Colonic mucosa (tissue), 4 donors: ENCODE results near the gene CHTOP. TPM values are rescaled to one million over a fixed set of nuclear protein-coding genes. Genes with fewer than 3 reads are reported as not detected.

ENCODE experiments used
- DNase-seq: peaks from one replicate; pipeline ENCODE4 v3.0.0-alpha.2; 2020
- H3K27ac ChIP-seq: fragments of 200-600 bp; one replicate; pipeline ENCODE4 v1.8.0; 2021
- H3K27me3 ChIP-seq: fragments of 200-600 bp; one replicate; pipeline ENCODE4 v1.8.0; 2021
- H3K36me3 ChIP-seq: fragments of 200-600 bp; one replicate; pipeline ENCODE4 v1.8.0; 2021
- H3K4me1 ChIP-seq: fragments of 200-600 bp; one replicate; pipeline ENCODE4 v1.8.0; 2021; ENCODE audit warnings: mild to moderate bottlenecking
- H3K4me3 ChIP-seq: fragments of 200-600 bp; one replicate; pipeline ENCODE4 v1.8.0; 2021
- H3K9ac ChIP-seq, 2 donors: one replicate each; pipeline ENCODE4 v1.7.0; 2013; ENCODE audit warnings: control low read depth in 2 of 2, low read depth in 2 of 2, low read length in 2 of 2
- H3K9me3 ChIP-seq: fragments of 200-600 bp; one replicate; pipeline ENCODE4 v1.8.0; 2021
- CTCF ChIP-seq: fragments of 200-600 bp; IDR thresholded peaks from one replicate; pipeline ENCODE4 v1.8.0; 2022; ENCODE audit warnings: antibody characterized with exemption, mild to moderate bottlenecking
- intact Hi-C: fragments of 100-400 bp; cut with DNase I; formaldehyde crosslinking; loops from one replicate; pipeline ENCODE4 v1.14.1; 2022
- total RNA-seq, 2 donors: library from RNA; stranded (reverse); fragmentation: NEBNext Ultra II Directional in 1 of 2; extraction: Animal tissue kit (Norgen Biotek cat#: 25700) in 1 of 2; gene quantifications; one replicate each; pipeline ENCODE4 v1.2.1, GENCODE V29; 2021
- donor health status: healthy.
- donor health status: DM: no; HTN: no; CAD: no.
- donor health status: DM: no; HTN: no; CAD: no.

CHTOP gene
- total RNA-seq, 2 donors from 2014 or later, result 51.3 to 88.6 TPM

DNA sequence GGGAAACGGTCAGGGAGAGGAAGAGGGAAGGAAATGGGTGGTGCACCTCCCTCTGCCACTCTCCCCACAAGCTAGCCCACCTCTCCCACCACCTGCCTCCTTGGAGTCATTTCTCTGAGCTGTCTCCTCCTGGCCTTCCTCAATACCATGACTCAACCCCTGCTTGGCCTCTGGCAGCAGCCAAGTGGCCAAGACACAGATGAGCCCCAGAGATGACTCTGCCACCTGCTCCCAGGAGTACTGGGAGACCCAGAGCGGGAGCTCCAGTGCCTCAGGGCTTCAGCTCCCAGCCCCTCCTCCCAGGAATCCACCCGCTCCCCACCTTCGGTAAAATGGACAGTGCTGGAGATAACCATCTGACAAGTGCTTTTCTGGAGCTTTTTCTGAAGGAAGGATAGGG, 23.5 kb upstream of the CHTOP start:
- Histone ChIP-seq H3K9ac (peak overlapping the region in 1 of 2 donors; percentile 78), H3K36me3 (no peaks in the 10 kb centered on the region), H3K4me3 (peak overlapping the region; percentile 13), H3K27me3 (no peaks in the 10 kb centered on the region), H3K4me1 (peaks cover 22% of the 10 kb centered on the region), H3K9me3 (no peaks in the 10 kb centered on the region), H3K27ac (peak overlapping the region; percentile 78)
- TF ChIP-seq CTCF, result no peak
- intact Hi-C loops, result no loop called here
- DNase-seq, result peak; percentile 30

DNA sequence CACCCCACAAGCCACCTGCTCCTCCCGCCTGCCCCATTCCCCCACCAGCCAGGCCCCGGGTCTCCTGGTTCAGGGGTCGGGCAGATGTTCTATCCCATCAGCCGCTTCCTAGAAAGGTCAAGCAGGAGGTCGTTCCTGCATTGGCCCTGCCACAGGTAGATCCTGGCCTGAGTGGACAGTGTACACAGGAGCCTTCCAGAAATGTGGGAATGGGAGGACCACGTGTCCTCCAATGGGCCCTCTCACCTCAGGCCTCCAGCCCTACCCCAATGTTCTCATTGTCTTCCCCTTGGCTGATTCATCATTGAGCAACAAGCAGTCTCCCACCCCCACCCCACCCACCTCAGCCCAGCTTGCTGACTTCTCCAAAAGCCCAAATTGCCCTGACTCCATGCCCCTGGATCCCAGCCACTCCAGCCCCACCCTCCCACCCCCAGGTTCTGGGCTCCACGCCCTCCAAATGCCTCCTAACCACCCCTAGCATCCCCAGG, 23.0 kb upstream of the CHTOP start:
- peak; percentile 22 for DNase-seq
- intact Hi-C loops, result no loop called here
- Histone ChIP-seq H3K27ac (peak overlapping the region; percentile 78), H3K27me3 (no peaks in the 10 kb centered on the region), H3K9ac (peak overlapping the region in 1 of 2 donors; percentile 78), H3K9me3 (no peaks in the 10 kb centered on the region), H3K4me1 (peaks cover 22% of the 10 kb centered on the region), H3K4me3 (peak overlapping the region; percentile 13), H3K36me3 (no peaks in the 10 kb centered on the region)
- TF ChIP-seq CTCF, result no peak

- Histone ChIP-seq H3K9ac (peak overlapping the region; percentile 89), H3K27me3 (no peaks in the 10 kb centered on the region), H3K36me3 (no peaks in the 10 kb centered on the region), H3K27ac (peak overlapping the region; percentile 46), H3K4me3 (peak overlapping the region; percentile 63), H3K4me1 (peaks cover 22% of the 10 kb centered on the region), H3K9me3 (no peaks in the 10 kb centered on the region)
- no peak for TF ChIP-seq CTCF
- no peak for DNase-seq
- intact Hi-C loops, result no loop called here
Observed at GRCh38 chr1:153611356-153611755, 22.5 kb upstream of the CHTOP start.

- Histone ChIP-seq H3K4me1 (peaks cover 22% of the 10 kb centered on the region), H3K27ac (peak overlapping the region; percentile 94), H3K27me3 (no peaks in the 10 kb centered on the region), H3K9me3 (no peaks in the 10 kb centered on the region), H3K9ac (peak overlapping the region; percentile 89), H3K4me3 (peak overlapping the region; percentile 63), H3K36me3 (no peaks in the 10 kb centered on the region)
- no peak for DNase-seq
- intact Hi-C loops, result no loop called here
- TF ChIP-seq CTCF, result no peak
Observed at GRCh38 chr1:153612111-153612754, 21.6 kb upstream of the CHTOP start.

GRCh38 chr1:153612755-153613331, 21.0 kb upstream of the CHTOP start, which contains the start of gene S100A16:
S100A16 (minus strand) TSS chr1:153613137; CDS start chr1:153608151, 4,986 bp downstream.
- Histone ChIP-seq H3K27me3 (no peaks in the 10 kb centered on the region), H3K9ac (peak within 1 kb of the TSS; percentile 89), H3K36me3 (no peaks in the 10 kb centered on the region), H3K4me1 (peaks cover 22% of the 10 kb centered on the region), H3K9me3 (no peaks in the 10 kb centered on the region), H3K4me3 (peak within 1 kb of the TSS; percentile 63), H3K27ac (peak within 1 kb of the TSS; percentile 94)
- intact Hi-C loops, result no loop called here
- TF ChIP-seq CTCF, result no peak
- peak; percentile 96 for DNase-seq
